ENCODE data around the gene NUP62.

- TF ChIP-seq CTCF (IDR thresholded peaks at IDR 0.05) (no peak), POLR2A (IDR thresholded peaks at IDR 0.05) (no peak)
Measured at GRCh38 chr19:49892716-49893115, 36.6 kb downstream of the NUP62 start.

All from breast epithelium (tissue), 3 donors.